Smooth muscle cell (in vitro differentiated cells): ENCODE data around the gene IRF2BP2. TPM values are rescaled to one million over a fixed set of nuclear protein-coding genes. Genes with fewer than 3 reads are reported as not detected.

Experiments
- DNase-seq: peaks from one replicate; lab custom pipeline; 2025; ENCODE audit not compliant: unreplicated experiment; lab: John Stamatoyannopoulos, UW
- H2AFZ ChIP-seq: fragments of 200-600 bp; sonication (generic); 2 replicates; pipeline ENCODE4 v1.6.0; 2016; ENCODE audit warnings: antibody characterized with exemption, low read depth, mild to moderate bottlenecking
- H3F3A ChIP-seq: fragments of 200-600 bp; sonication (generic); 2 replicates; pipeline ENCODE4 v1.6.0; 2017; ENCODE audit warnings: antibody characterized with exemption, low read depth
- H3K27ac ChIP-seq: fragments of 200-600 bp; sonication (generic); 2 replicates; pipeline ENCODE4 v1.5.1; 2016; ENCODE audit warnings: low read depth, mild to moderate bottlenecking
- H3K27me3 ChIP-seq: fragments of 200-600 bp; sonication (generic); 2 replicates; pipeline ENCODE4 v1.6.1; 2016; ENCODE audit warnings: low read depth, mild to moderate bottlenecking
- H3K36me3 ChIP-seq: fragments of 200-600 bp; sonication (generic); 2 replicates; pipeline ENCODE4 v1.5.1; 2016; ENCODE audit warnings: low read depth
- H3K4me1 ChIP-seq: fragments of 200-600 bp; sonication (generic); 2 replicates; pipeline ENCODE4 v1.5.1; 2016; ENCODE audit warnings: low read depth
- H3K4me2 ChIP-seq: fragments of 200-600 bp; sonication (generic); 2 replicates; pipeline ENCODE4 v1.6.0; 2016; ENCODE audit warnings: mild to moderate bottlenecking
- H3K4me3 ChIP-seq: fragments of 200-600 bp; sonication (generic); 2 replicates; pipeline ENCODE4 v1.5.1; 2016; ENCODE audit warnings: mild to moderate bottlenecking
- H3K79me2 ChIP-seq: fragments of 200-600 bp; sonication (generic); 2 replicates; pipeline ENCODE4 v1.6.0; 2016; ENCODE audit warnings: low read depth, mild to moderate bottlenecking
- H3K9ac ChIP-seq: fragments of 200-600 bp; sonication (generic); 2 replicates; pipeline ENCODE4 v1.6.0; 2016; ENCODE audit warnings: low read depth
- H3K9me3 ChIP-seq: fragments of 200-600 bp; sonication (generic); replicated peaks from 2 replicates; pipeline ENCODE4 v1.5.1; 2016; ENCODE audit warnings: low read depth
- H4K20me1 ChIP-seq: fragments of 200-600 bp; sonication (generic); 2 replicates; pipeline ENCODE4 v1.6.0; 2016; ENCODE audit warnings: low read depth
- CTCF ChIP-seq: fragments of 200-600 bp; sonication (generic); IDR thresholded peaks from 2 replicates; pipeline ENCODE4 v1.5.1; 2017; ENCODE audit warnings: borderline replicate concordance, mild to moderate bottlenecking, antibody characterized with exemption; ENCODE audit not compliant: insufficient read depth, poor library complexity, severe bottlenecking
- WGBS: methylation state at CpG from one replicate; pipeline ENCODE4 v1.1.7; 2016; ENCODE audit warnings: low lambda C conversion rate; 5-methylcytosine and 5-hydroxymethylcytosine counted together
- polyA plus RNA-seq: library from polyadenylated mRNA; unstranded; fragments of >200 nt; fragmentation: Nextera tagmentation; extraction: Ambion mirVana; gene quantifications from 2 replicates; pipeline ENCODE4 v1.2.1, GENCODE V29; 2016
- total RNA-seq: library from RNA; depleted of rRNA; stranded (reverse); fragments of >200 nt; gene quantifications from 2 replicates; pipeline ENCODE4 v1.2.3, GENCODE V29; 2014

Gene IRF2BP2
- total and polyA plus RNA-seq, 2 experiments from 2014 or later = 40.3 to 89.5 TPM

DNA sequence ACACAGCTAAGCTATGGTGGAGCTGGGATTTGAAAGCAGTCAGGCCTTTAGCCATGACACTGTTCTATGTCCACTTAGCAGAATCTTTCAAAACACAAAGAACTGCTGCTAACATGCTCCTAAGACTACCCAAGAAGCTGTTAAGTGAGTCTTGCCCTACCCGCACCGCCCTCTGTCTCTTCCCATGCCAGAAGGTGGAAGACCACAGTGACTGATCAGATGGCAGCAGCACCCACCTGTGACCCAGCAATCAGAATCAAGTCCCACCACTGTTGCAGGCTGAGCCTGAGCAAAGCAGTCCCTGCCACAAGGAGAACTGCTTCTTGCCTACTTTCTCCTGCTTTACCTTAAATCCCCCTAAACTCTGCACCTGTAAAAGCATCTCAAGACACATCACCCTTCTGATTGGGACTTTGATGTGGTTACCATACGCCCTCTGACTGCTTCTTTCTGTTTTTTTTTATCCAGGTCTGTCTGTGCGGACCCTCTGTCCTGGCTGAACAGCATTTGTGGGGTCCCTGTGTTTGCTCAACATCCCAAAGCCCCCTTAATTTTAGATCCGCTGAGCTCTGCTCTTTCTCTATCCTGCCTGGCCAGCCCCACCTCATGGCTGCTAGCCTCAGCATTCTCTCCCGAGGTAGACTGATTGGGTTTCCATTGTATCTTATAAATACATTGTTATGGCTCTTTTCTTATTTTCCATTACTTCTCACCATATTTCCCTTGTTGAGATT is 16.0 kb downstream of the IRF2BP2 start:
- no peak for TF ChIP-seq CTCF
- Histone ChIP-seq H3K4me3 (no peak overlapping the region), H3K27ac (no peak overlapping the region), H2AFZ (no peak overlapping the region), H3K9ac (no peak overlapping the region), H3K36me3 (no peaks in the 10 kb centered on the region), H3K27me3 (no peaks in the 10 kb centered on the region), H3K4me2 (no peak overlapping the region), H3K79me2 (no peaks in the 10 kb centered on the region), H3K9me3 (no peaks in the 10 kb centered on the region), H3F3A (peaks cover 8% of the 10 kb centered on the region), H4K20me1 (no peaks in the 10 kb centered on the region), H3K4me1 (peaks cover 5% of the 10 kb centered on the region)
- DNase-seq = no peak
- WGBS = 90% methylated on average over 6 of the region's 6 CpGs

- H3K27me3 ChIP-seq = no peaks in the 10 kb centered on the region
- H3F3A ChIP-seq = peaks cover 3% of the 10 kb centered on the region
- TF ChIP-seq CTCF = no peak
- 98% methylated on average over 7 of the region's 7 CpGs for WGBS
- H3K79me2 ChIP-seq = no peaks in the 10 kb centered on the region
- no peak overlapping the region for H3K9ac ChIP-seq
- no peaks in the 10 kb centered on the region for H3K4me1 ChIP-seq
- no peak overlapping the region for H2AFZ ChIP-seq
- no peaks in the 10 kb centered on the region for H4K20me1 ChIP-seq
- DNase-seq = no peak
- H3K9me3 ChIP-seq = no peaks in the 10 kb centered on the region
- H3K4me2 ChIP-seq = no peak overlapping the region
- no peak overlapping the region for H3K27ac ChIP-seq
- no peak overlapping the region for H3K4me3 ChIP-seq
- H3K36me3 ChIP-seq = no peaks in the 10 kb centered on the region
These were observed 16.9 kb downstream of the IRF2BP2 start for GRCh38 chr1:234593109-234593508.

GRCh38 chr1:234592240-234592639 is 17.7 kb downstream of the IRF2BP2 start:
- Histone ChIP-seq H3K4me2 (no peak overlapping the region), H3K27ac (no peak overlapping the region), H3K36me3 (no peaks in the 10 kb centered on the region), H3K27me3 (no peaks in the 10 kb centered on the region), H3K4me3 (no peak overlapping the region), H3K9ac (no peak overlapping the region), H3K79me2 (no peaks in the 10 kb centered on the region), H2AFZ (no peak overlapping the region), H3K4me1 (no peaks in the 10 kb centered on the region), H4K20me1 (no peaks in the 10 kb centered on the region), H3K9me3 (no peaks in the 10 kb centered on the region), H3F3A (peaks cover 3% of the 10 kb centered on the region)
- 97% methylated on average over 5 of the region's 5 CpGs for WGBS
- DNase-seq = no peak
- no peak for TF ChIP-seq CTCF

DNA sequence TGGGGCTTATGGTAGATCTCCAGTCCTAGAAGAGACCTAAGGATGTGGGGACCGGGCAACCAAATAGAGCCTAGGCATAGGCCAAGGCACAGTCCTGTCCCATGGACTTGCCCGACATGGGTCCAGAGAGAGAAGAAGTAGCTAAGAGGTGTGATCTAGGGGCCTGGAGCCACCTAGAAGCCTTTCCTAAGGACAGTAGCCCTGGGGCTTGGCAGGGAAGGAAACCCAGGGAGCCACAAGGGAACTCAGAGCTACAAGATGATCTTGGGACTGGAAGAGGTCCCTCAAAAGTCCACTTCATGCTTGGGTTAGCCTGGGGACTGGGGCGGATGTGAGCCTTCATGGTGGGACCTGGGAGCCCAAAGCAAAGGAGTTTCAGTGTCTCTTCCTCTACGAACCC is 18.8 kb downstream of the IRF2BP2 start:
- TF ChIP-seq CTCF = no peak
- H3K27me3 ChIP-seq = no peaks in the 10 kb centered on the region
- WGBS = 99% methylated on average over 4 of the region's 4 CpGs

More for the DNA sequence above, 18.8 kb downstream of the IRF2BP2 start:
- H3K9ac ChIP-seq = no peak overlapping the region
- no peaks in the 10 kb centered on the region for H3K36me3 ChIP-seq
- peaks cover 5% of the 10 kb centered on the region for H3F3A ChIP-seq
- H2AFZ ChIP-seq = no peak overlapping the region
- no peaks in the 10 kb centered on the region for H3K79me2 ChIP-seq
- H3K4me1 ChIP-seq = no peaks in the 10 kb centered on the region
- no peak for DNase-seq
- H3K9me3 ChIP-seq = no peaks in the 10 kb centered on the region
- no peak overlapping the region for H3K27ac ChIP-seq
- no peaks in the 10 kb centered on the region for H4K20me1 ChIP-seq
- H3K4me3 ChIP-seq = no peak overlapping the region
- H3K4me2 ChIP-seq = no peak overlapping the region
